ENCODE results near the gene RSPO4. TPM values are rescaled to one million over a fixed set of nuclear protein-coding genes. Genes with fewer than 3 reads are reported as not detected.

RSPO4 gene
- 2.8 TPM for polyA plus RNA-seq (2013, experiment 1 of 2)
- 2.7 TPM for polyA plus RNA-seq (2013, experiment 2 of 2)

- H3K23ac ChIP-seq (ENCODE audit: low read length), result peak within 1 kb of the TSS; percentile 15
- no peak within 1 kb of the TSS for H4K5ac ChIP-seq (ENCODE audit: low read length)
- no peaks in the 10 kb centered on the region for H3K79me1 ChIP-seq (ENCODE audit: low read length)
- no peak within 1 kb of the TSS for H2BK120ac ChIP-seq (ENCODE audit: low read depth, low read length)
- no peak within 1 kb of the TSS for H2BK15ac ChIP-seq (replicated peaks; ENCODE audit: low read depth)
- H3K4me1 ChIP-seq (ENCODE audit: control insufficient read depth, low read depth, low read length), result no peaks in the 10 kb centered on the region
- peak within 1 kb of the TSS; percentile 85 for H3K56ac ChIP-seq (ENCODE audit: low read length)
- H3K4me3 ChIP-seq (ENCODE audit: low read length), result peak within 1 kb of the TSS; percentile 12
- H4K8ac ChIP-seq (ENCODE audit: low read depth, low read length), result no peak within 1 kb of the TSS
- peak; percentile 32 for DNase-seq
- H3K4ac ChIP-seq (ENCODE audit: low read depth, low read length), result no peak within 1 kb of the TSS
- H3K4me2 ChIP-seq (ENCODE audit: low read length), result peak within 1 kb of the TSS; percentile 48
- no peaks in the 10 kb centered on the region for H3K36me3 ChIP-seq (ENCODE audit: control insufficient read depth, insufficient read depth, low read length)
- no peak within 1 kb of the TSS for H3K27ac ChIP-seq (ENCODE audit: low read depth, low read length)
- WGBS (ENCODE audit: extremely low coverage, insufficient coverage, low lambda C conversion rate), result no CpG with 5 or more reads among the region's 88 CpGs
- H2BK5ac ChIP-seq (ENCODE audit: low read length), result no peak within 1 kb of the TSS
- peak within 1 kb of the TSS; percentile 63 for H3K9ac ChIP-seq (ENCODE audit: low read length)
- H3K27me3 ChIP-seq (ENCODE audit: insufficient read depth, low read length, poor library complexity), result no peaks in the 10 kb centered on the region
- H2AK5ac ChIP-seq (ENCODE audit: low read length), result no peak within 1 kb of the TSS
- peak within 1 kb of the TSS; percentile 22 for H3K18ac ChIP-seq (ENCODE audit: low read length)
- no peaks in the 10 kb centered on the region for H3K79me2 ChIP-seq (ENCODE audit: control insufficient read depth, insufficient read depth, low read length)
These were observed at the start of gene RSPO4 for GRCh38 chr20:1001911-1002681. RSPO4 (minus strand) TSS chr20:1002311; CDS start chr20:1002164, 147 bp downstream.

GRCh38 chr20:1050440-1050839 is 48.3 kb upstream of the RSPO4 start:
- no peak for DNase-seq
- Histone ChIP-seq H3K27me3 (ENCODE audit: insufficient read depth, low read length, poor library complexity) (no peaks in the 10 kb centered on the region), H4K8ac (ENCODE audit: low read depth, low read length) (no peak overlapping the region), H3K23ac (ENCODE audit: low read length) (no peak overlapping the region), H3K4ac (ENCODE audit: low read depth, low read length) (no peak overlapping the region), H3K4me1 (ENCODE audit: control insufficient read depth, low read depth, low read length) (no peaks in the 10 kb centered on the region), H2AK5ac (ENCODE audit: low read length) (no peak overlapping the region), H3K27ac (ENCODE audit: low read depth, low read length) (no peak overlapping the region), H2BK15ac (replicated peaks; ENCODE audit: low read depth) (no peak overlapping the region), H3K4me3 (ENCODE audit: low read length) (no peak overlapping the region), H3K18ac (ENCODE audit: low read length) (no peak overlapping the region), H4K5ac (ENCODE audit: low read length) (no peak overlapping the region), H3K36me3 (ENCODE audit: control insufficient read depth, insufficient read depth, low read length) (no peaks in the 10 kb centered on the region), H3K4me2 (ENCODE audit: low read length) (no peak overlapping the region), H3K79me2 (ENCODE audit: control insufficient read depth, insufficient read depth, low read length) (no peaks in the 10 kb centered on the region), H3K9ac (ENCODE audit: low read length) (no peak overlapping the region), H3K56ac (ENCODE audit: low read length) (no peak overlapping the region), H2BK120ac (ENCODE audit: low read depth, low read length) (no peak overlapping the region), H3K79me1 (ENCODE audit: low read length) (no peaks in the 10 kb centered on the region), H2BK5ac (ENCODE audit: low read length) (no peak overlapping the region)
- no CpG with 5 or more reads among the region's 6 CpGs for WGBS (ENCODE audit: extremely low coverage, insufficient coverage, low lambda C conversion rate)

DNA sequence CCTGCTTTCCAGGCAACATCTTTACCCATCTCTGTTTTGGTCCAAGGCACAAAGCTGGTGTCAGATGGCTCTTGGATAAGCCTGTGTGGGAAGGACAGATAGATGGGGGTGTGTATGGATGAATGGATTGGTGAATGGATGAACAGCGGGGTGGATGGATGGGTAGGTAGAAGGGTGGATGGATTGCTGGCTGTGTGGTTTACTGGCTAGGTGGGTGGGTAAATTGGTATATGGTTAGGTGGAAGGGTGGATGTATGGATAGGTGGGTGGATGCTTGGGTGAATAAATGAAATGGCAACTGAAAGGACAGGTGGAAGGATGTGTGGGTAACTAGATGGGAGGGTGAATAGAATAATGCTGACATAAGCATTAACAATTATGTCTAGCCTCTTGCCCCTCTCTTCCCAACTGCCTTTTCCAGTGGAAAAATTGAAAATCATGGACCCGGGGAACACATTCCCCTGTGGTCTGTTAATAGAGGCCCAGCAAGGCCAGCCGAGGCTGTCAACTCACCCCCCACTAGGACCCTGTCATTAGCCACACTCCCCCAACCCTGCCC is 43.8 kb upstream of the RSPO4 start:
- H3K18ac ChIP-seq (ENCODE audit: low read length), result no peak overlapping the region
- no peaks in the 10 kb centered on the region for H3K79me1 ChIP-seq (ENCODE audit: low read length)
- no peak overlapping the region for H4K8ac ChIP-seq (ENCODE audit: low read depth, low read length)
- H2BK15ac ChIP-seq (replicated peaks; ENCODE audit: low read depth), result no peak overlapping the region
- no peaks in the 10 kb centered on the region for H3K4me1 ChIP-seq (ENCODE audit: control insufficient read depth, low read depth, low read length)
- no peak overlapping the region for H3K4ac ChIP-seq (ENCODE audit: low read depth, low read length)
- no peaks in the 10 kb centered on the region for H3K79me2 ChIP-seq (ENCODE audit: control insufficient read depth, insufficient read depth, low read length)
- H2BK5ac ChIP-seq (ENCODE audit: low read length), result no peak overlapping the region
- H3K56ac ChIP-seq (ENCODE audit: low read length), result no peak overlapping the region
- H3K27ac ChIP-seq (ENCODE audit: low read depth, low read length), result no peak overlapping the region
- no peak for DNase-seq
- no peaks in the 10 kb centered on the region for H3K27me3 ChIP-seq (ENCODE audit: insufficient read depth, low read length, poor library complexity)
- no peak overlapping the region for H2AK5ac ChIP-seq (ENCODE audit: low read length)
- no peak overlapping the region for H3K23ac ChIP-seq (ENCODE audit: low read length)
- no peak overlapping the region for H3K4me2 ChIP-seq (ENCODE audit: low read length)
- no peak overlapping the region for H3K9ac ChIP-seq (ENCODE audit: low read length)
- H3K4me3 ChIP-seq (ENCODE audit: low read length), result no peak overlapping the region
- no CpG with 5 or more reads among the region's 3 CpGs for whole genome bisulfite sequencing (ENCODE audit: extremely low coverage, insufficient coverage, low lambda C conversion rate)
- H3K36me3 ChIP-seq (ENCODE audit: control insufficient read depth, insufficient read depth, low read length), result no peaks in the 10 kb centered on the region
- H4K5ac ChIP-seq (ENCODE audit: low read length), result no peak overlapping the region
- no peak overlapping the region for H2BK120ac ChIP-seq (ENCODE audit: low read depth, low read length)

DNA sequence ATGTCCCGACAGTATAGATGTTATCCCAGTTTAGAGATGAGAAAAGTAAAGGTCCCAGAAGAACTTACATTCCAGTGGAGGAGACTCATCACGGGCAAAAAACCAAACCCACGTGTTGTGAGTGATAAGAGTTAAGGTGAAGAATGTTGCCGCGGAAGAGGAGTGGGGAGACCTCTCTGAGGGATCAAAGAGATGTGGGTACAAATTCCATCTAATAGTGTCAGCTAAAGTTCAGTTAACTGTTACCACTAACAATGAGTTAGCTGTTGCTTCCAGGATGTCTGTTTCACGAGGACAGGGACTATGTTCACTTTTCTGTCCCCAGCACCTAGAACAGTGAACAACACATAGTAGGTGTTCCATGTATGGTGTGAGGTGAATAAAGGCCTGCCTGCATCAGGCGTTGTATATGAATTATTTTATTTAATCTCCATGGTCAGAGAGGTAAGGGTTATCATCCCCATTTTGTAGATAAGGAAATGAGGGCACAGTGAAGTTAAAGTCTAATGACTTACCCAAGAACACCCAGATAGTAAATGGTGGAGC is 39.8 kb upstream of the RSPO4 start:
- Histone ChIP-seq H3K36me3 (ENCODE audit: control insufficient read depth, insufficient read depth, low read length) (no peaks in the 10 kb centered on the region), H4K5ac (ENCODE audit: low read length) (no peak overlapping the region), H3K4me3 (ENCODE audit: low read length) (no peak overlapping the region), H3K18ac (ENCODE audit: low read length) (no peak overlapping the region), H3K79me1 (ENCODE audit: low read length) (no peaks in the 10 kb centered on the region), H2BK5ac (ENCODE audit: low read length) (no peak overlapping the region), H3K27ac (ENCODE audit: low read depth, low read length) (no peak overlapping the region), H3K9ac (ENCODE audit: low read length) (no peak overlapping the region), H2AK5ac (ENCODE audit: low read length) (no peak overlapping the region), H3K27me3 (ENCODE audit: insufficient read depth, low read length, poor library complexity) (no peaks in the 10 kb centered on the region), H3K4ac (ENCODE audit: low read depth, low read length) (no peak overlapping the region), H2BK15ac (replicated peaks; ENCODE audit: low read depth) (no peak overlapping the region), H3K4me2 (ENCODE audit: low read length) (no peak overlapping the region), H4K8ac (ENCODE audit: low read depth, low read length) (no peak overlapping the region), H3K79me2 (ENCODE audit: control insufficient read depth, insufficient read depth, low read length) (no peaks in the 10 kb centered on the region), H3K56ac (ENCODE audit: low read length) (no peak overlapping the region), H2BK120ac (ENCODE audit: low read depth, low read length) (no peak overlapping the region), H3K23ac (ENCODE audit: low read length) (no peak overlapping the region), H3K4me1 (ENCODE audit: control insufficient read depth, low read depth, low read length) (no peaks in the 10 kb centered on the region)
- no peak for DNase-seq
- no CpG with 5 or more reads among the region's 7 CpGs for WGBS (ENCODE audit: extremely low coverage, insufficient coverage, low lambda C conversion rate)

- H3K4ac ChIP-seq (ENCODE audit: low read depth, low read length), result no peak overlapping the region
- no peaks in the 10 kb centered on the region for H3K79me2 ChIP-seq (ENCODE audit: control insufficient read depth, insufficient read depth, low read length)
- no peak overlapping the region for H2BK5ac ChIP-seq (ENCODE audit: low read length)
- no peak overlapping the region for H2AK5ac ChIP-seq (ENCODE audit: low read length)
- no peaks in the 10 kb centered on the region for H3K4me1 ChIP-seq (ENCODE audit: control insufficient read depth, low read depth, low read length)
- H3K4me3 ChIP-seq (ENCODE audit: low read length), result no peak overlapping the region
- no peak overlapping the region for H4K8ac ChIP-seq (ENCODE audit: low read depth, low read length)
- H3K18ac ChIP-seq (ENCODE audit: low read length), result no peak overlapping the region
- DNase-seq, result no peak
- no peak overlapping the region for H2BK15ac ChIP-seq (replicated peaks; ENCODE audit: low read depth)
- no peak overlapping the region for H3K4me2 ChIP-seq (ENCODE audit: low read length)
- H3K9ac ChIP-seq (ENCODE audit: low read length), result no peak overlapping the region
- no CpG with 5 or more reads among the region's 2 CpGs for WGBS (ENCODE audit: extremely low coverage, insufficient coverage, low lambda C conversion rate)
- H2BK120ac ChIP-seq (ENCODE audit: low read depth, low read length), result no peak overlapping the region
- H3K79me1 ChIP-seq (ENCODE audit: low read length), result no peaks in the 10 kb centered on the region
- H3K56ac ChIP-seq (ENCODE audit: low read length), result no peak overlapping the region
- H3K27me3 ChIP-seq (ENCODE audit: insufficient read depth, low read length, poor library complexity), result no peaks in the 10 kb centered on the region
- H3K27ac ChIP-seq (ENCODE audit: low read depth, low read length), result no peak overlapping the region
- H4K5ac ChIP-seq (ENCODE audit: low read length), result no peak overlapping the region
- H3K36me3 ChIP-seq (ENCODE audit: control insufficient read depth, insufficient read depth, low read length), result no peaks in the 10 kb centered on the region
- H3K23ac ChIP-seq (ENCODE audit: low read length), result no peak overlapping the region
These were observed 36.1 kb upstream of the RSPO4 start for GRCh38 chr20:1038205-1038604.

Data from mesendoderm (in vitro differentiated cells).